HG02763 (cell line): ENCODE results near the gene REEP1.

Experiments
- ATAC-seq: cut with Tn5 transposase; IDR thresholded peaks from one replicate; pipeline ENCODE4 v1.9.1; 2021; ENCODE audit warnings: mild to moderate bottlenecking, moderate library complexity; ENCODE audit not compliant: unreplicated experiment

Gene REEP1

GRCh38 chr2:86308356-86308755 is 29.1 kb downstream of the REEP1 start:
- ATAC-seq: no peak

GRCh38 chr2:86307431-86307830 is 30.0 kb downstream of the REEP1 start:
- ATAC-seq: no peak

DNA sequence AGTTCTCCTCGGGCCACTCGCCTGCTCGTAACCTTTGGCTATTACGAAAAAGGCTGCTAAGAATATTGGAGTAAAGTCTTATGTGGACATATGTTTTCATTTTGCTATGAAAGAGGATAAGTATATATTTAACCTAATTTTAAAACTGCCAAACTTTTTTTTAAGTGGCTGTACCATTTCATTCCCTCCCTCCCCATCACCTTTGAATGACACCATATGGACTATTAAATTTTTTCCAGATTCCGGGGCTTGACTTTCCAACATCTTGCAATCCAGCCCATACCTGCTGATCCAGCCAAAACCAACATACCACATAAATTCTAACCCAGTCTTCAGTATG is 31.5 kb downstream of the REEP1 start:
- no peak for ATAC-seq

DNA sequence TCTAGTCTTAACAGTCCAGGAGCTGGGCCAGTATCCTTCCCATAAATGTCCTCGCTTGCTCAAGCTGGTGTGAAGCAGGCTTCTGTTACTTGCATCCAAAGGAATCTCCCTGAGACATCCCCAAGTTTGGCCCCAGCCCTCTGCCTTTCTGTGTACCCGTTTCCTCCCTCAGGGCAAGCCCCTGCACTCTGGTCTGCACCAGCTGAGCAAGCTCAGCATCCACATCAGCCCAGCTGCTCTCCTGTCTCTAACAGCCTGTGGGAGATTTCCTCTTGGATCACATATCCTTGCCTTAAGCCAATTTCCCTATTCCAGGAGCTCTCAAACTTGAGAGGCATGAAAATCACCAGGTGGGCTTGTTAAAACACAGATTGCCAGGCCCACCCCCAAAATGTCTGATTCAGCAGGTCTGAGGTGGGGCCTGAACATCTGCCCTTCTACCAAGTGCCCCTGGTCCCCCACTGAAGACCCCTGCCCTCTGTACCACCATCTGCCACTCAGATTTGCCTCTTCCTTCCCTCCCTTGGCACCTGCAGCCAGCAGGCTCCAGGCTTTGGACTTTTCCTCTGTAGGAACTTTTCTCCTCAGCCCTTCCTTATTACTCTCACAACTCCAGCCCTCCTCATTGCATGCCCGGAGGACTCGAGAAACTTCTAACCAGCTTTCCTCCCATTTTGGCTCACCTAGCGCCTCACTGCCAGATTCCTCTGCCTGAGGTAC is 32.1 kb downstream of the REEP1 start:
- ATAC-seq: no peak

GRCh38 chr2:86304416-86304815 is 33.0 kb downstream of the REEP1 start:
- ATAC-seq: no peak

DNA sequence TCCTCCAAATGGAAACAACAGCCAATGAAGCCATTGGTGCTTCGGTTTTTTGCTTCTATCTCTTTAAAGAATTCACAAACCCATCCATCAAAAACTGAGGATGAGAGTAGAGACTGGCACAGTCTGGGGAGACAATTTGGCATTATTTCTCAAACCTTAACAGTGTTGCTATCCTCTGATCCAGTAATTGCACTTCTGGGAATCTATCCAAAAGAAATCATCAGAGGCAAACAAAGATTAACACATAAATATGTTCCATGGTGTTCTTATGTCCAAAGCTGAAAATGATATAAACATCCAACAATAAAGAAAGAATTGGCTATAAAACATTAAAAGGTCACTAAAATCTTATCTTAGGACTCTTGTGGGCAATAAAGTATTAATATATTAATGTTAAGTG is 35.1 kb downstream of the REEP1 start:
- ATAC-seq: no peak

GRCh38 chr2:86301711-86302202 is 35.7 kb downstream of the REEP1 start:
- no peak for ATAC-seq

- no peak for ATAC-seq
These were observed 36.4 kb downstream of the REEP1 start for GRCh38 chr2:86301009-86301408.

DNA sequence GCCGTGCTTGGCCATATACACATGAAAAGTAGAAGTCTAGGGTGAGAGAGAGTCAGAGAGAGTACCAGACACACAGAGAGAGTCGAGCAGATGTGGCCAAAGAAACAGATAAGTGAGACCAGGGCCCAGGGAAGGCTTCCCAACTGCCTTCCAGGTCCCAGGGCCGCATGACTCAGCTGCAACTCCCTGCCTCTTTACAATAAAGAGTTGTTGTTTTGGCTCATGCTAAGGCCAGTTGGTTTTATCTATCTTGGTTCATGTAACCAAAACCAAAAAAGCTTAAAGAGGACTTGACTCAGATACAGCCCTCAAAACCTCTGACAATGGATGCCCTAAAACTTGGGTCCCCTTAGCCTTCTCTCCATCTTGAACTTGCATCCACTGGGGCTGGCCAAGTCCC is 36.9 kb downstream of the REEP1 start:
- ATAC-seq: no peak

GRCh38 chr2:86298411-86299390 is 38.7 kb downstream of the REEP1 start:
- ATAC-seq: no peak

GRCh38 chr2:86297382-86298147 is 39.9 kb downstream of the REEP1 start:
- ATAC-seq: no peak

DNA sequence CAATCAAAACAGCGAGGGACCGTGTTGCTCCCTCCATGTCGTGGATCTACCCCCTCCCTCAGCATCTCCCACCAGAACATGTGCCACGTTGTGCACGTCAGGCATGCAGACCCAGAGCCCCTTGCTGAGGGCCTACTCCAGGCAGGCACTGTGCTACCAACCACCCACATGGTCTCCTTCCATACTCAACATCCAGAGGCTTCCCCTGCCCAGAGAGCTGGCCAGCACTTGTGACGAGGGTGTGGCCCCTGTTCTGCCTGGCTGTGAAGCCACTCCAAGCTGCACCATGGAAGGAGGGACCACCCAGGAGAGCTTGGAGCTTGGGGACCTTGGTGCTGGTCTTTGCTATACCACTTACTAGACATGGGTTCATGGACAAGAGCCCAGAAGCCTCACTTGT is 40.5 kb downstream of the REEP1 start:
- no peak for ATAC-seq

- no peak for ATAC-seq
These were observed 42.4 kb downstream of the REEP1 start for GRCh38 chr2:86295066-86295465.

- ATAC-seq: no peak
These were observed 43.8 kb downstream of the REEP1 start for GRCh38 chr2:86293612-86294011.

- ATAC-seq: no peak
These were observed 44.6 kb downstream of the REEP1 start for GRCh38 chr2:86292571-86293515.

DNA sequence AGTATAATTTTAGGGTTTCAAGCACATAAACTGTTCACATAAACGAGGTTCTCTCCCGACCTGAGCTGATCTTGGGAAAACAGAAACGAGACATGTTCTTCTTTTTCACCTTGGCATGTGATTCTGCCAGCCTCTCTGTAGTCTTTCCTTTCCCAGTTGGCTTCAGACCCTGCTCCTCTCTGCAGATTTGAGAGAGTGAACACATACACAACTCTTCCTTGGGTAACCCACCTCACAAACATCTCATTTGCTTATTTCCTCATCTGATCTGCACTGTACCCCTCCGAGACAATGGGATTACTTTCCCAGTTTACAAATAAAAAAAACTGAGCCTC is 46.1 kb downstream of the REEP1 start:
- ATAC-seq: no peak

GRCh38 chr2:86290596-86291327 is 46.7 kb downstream of the REEP1 start:
- no peak for ATAC-seq

DNA sequence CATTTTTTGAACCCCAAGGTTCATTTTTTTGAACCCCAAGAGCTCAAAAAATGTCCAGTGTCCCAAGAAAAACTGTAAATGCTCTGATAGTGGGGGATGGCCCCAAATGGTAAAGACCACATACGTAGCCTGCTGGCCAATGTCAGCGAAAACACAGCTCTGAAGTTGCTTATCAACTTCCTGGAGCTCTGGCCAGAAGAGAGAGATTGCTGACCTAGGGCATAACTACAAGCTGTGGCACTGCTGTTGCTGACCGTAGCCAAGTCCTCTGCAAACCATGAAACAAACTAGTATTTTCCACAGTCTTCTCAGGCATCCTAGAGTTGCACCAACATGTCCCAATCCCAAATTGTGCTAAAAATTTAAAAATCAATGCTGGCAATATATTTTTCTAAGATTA is 50.9 kb downstream of the REEP1 start:
- ATAC-seq: no peak

- ATAC-seq: no peak
These were observed 51.4 kb downstream of the REEP1 start for GRCh38 chr2:86285981-86286380.

- no peak for ATAC-seq
These were observed 51.9 kb downstream of the REEP1 start for GRCh38 chr2:86285571-86285970.
